ENCODE measurements around the gene UMPS.
A peak's percentile ranks its signal among the peaks of the same experiment; 100 is the strongest.
"Not testable (repeated sequence)": the region's sequence is repeated elsewhere in the genome, so short reads cannot be mapped to it uniquely, and the experiment has no call there.

The UMPS gene

GRCh38 chr3:124707223-124707622 lies 23.0 kb upstream of the UMPS start:
- DNase-seq (ENCODE audit: low spot score), result not testable (repeated sequence)

GRCh38 chr3:124707656-124708062 lies 22.6 kb upstream of the UMPS start:
- peak; percentile 32 for DNase-seq (ENCODE audit: low spot score)

- DNase-seq (ENCODE audit: low spot score), result no peak
These were observed 15.9 kb upstream of the UMPS start for GRCh38 chr3:124714223-124714853.

GRCh38 chr3:124722589-124722988 lies 7.7 kb upstream of the UMPS start:
- DNase-seq (ENCODE audit: low spot score), result no peak

- no peak for DNase-seq (ENCODE audit: low spot score)
These were observed 667 bp downstream of the UMPS start for GRCh38 chr3:124730941-124731297.

GRCh38 chr3:124731760-124732159 lies 1.5 kb downstream of the UMPS start:
- DNase-seq (ENCODE audit: low spot score), result no peak

- DNase-seq (ENCODE audit: low spot score), result no peak
These were observed 10.8 kb downstream of the UMPS start for GRCh38 chr3:124741027-124741426.

- DNase-seq (ENCODE audit: low spot score), result no peak
These were observed 15.5 kb downstream of the UMPS start for GRCh38 chr3:124745756-124746155.

GRCh38 chr3:124747111-124747981 lies 17.1 kb downstream of the UMPS start:
- DNase-seq (ENCODE audit: low spot score), result no peak

GRCh38 chr3:124748560-124749198 lies 18.4 kb downstream of the UMPS start:
- DNase-seq (ENCODE audit: low spot score), result no peak

GRCh38 chr3:124749877-124750276 lies 19.6 kb downstream of the UMPS start:
- not testable (repeated sequence) for DNase-seq (ENCODE audit: low spot score)

- DNase-seq (ENCODE audit: low spot score), result no peak
These were observed 21.2 kb downstream of the UMPS start for GRCh38 chr3:124751501-124751900.

- no peak for DNase-seq (ENCODE audit: low spot score)
These were observed 21.8 kb downstream of the UMPS start for GRCh38 chr3:124752051-124752450.

GRCh38 chr3:124757926-124758325 lies 27.7 kb downstream of the UMPS start:
- DNase-seq (ENCODE audit: low spot score), result not testable (repeated sequence)

- DNase-seq (ENCODE audit: low spot score), result no peak
These were observed 28.8 kb downstream of the UMPS start for GRCh38 chr3:124758851-124759635.

- DNase-seq (ENCODE audit: low spot score), result no peak
These were observed 29.6 kb downstream of the UMPS start for GRCh38 chr3:124759666-124760401.

- DNase-seq (ENCODE audit: low spot score), result peak; percentile 78
These were observed 30.3 kb downstream of the UMPS start for GRCh38 chr3:124760601-124761000.

GRCh38 chr3:124761250-124761796 lies 31.1 kb downstream of the UMPS start:
- peak; percentile 83 for DNase-seq (ENCODE audit: low spot score)

- no peak for DNase-seq (ENCODE audit: low spot score)
These were observed 31.8 kb downstream of the UMPS start for GRCh38 chr3:124761935-124762660.

- DNase-seq (ENCODE audit: low spot score), result no peak
These were observed 32.4 kb downstream of the UMPS start for GRCh38 chr3:124762661-124763011.

GRCh38 chr3:124763206-124763605 lies 33.0 kb downstream of the UMPS start:
- DNase-seq (ENCODE audit: low spot score), result no peak
